ENCODE measurements around the gene FAM163B.

Gene FAM163B

GRCh38 chr9:133615606-133616188 lies 6.5 kb upstream of the FAM163B start:
- DNase-seq: no peak

GRCh38 chr9:133615186-133615585 lies 6.0 kb upstream of the FAM163B start:
- DNase-seq: peak; percentile 55

GRCh38 chr9:133614678-133615077 lies 5.5 kb upstream of the FAM163B start:
- DNase-seq: no peak

DNA sequence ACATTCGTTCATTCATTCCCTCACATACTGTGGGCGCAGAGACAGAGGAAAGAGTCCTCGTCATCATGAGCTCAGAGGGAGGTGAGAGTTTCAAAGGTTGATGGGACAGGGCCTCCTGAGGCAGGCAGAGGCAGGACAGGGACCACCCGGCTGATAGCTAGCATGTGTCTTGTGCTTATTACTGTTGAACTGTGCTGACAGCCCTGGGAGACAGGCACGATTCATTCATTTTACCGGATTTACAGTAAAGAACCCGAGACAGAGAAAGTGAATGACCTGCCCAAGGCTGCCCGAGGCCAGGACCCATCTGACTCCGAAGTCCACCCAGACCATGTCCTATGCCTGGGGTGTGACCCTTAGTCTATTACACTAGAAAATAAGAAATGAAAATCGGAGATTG lies 4.9 kb upstream of the FAM163B start:
- DNase-seq: no peak

DNA sequence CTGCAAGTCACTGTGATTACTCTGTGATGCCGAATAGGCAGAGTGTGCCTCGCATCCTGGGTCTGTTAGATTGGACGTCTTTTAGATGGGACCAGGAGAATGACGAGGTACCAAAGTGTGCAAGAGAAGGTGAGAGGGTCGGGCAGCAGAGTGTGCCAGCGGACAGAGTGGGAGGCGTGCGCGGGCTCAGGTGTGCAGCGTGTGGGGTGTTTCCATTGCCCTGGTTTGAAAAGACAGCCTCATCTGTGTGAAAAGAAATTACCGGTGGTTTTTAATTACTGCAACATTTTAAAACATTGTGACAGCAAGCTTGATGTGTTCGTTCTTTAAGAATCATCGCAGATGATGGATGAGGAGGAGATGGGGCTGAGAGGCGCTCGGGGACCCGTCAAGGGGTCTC lies 4.2 kb upstream of the FAM163B start:
- no peak for DNase-seq

- DNase-seq: no peak
Measured at GRCh38 chr9:133612816-133613215, 3.6 kb upstream of the FAM163B start.

- DNase-seq: no peak
Measured at GRCh38 chr9:133612051-133612450, 2.9 kb upstream of the FAM163B start.

GRCh38 chr9:133610845-133611244 lies 1.7 kb upstream of the FAM163B start:
- peak; percentile 36 for DNase-seq

DNA sequence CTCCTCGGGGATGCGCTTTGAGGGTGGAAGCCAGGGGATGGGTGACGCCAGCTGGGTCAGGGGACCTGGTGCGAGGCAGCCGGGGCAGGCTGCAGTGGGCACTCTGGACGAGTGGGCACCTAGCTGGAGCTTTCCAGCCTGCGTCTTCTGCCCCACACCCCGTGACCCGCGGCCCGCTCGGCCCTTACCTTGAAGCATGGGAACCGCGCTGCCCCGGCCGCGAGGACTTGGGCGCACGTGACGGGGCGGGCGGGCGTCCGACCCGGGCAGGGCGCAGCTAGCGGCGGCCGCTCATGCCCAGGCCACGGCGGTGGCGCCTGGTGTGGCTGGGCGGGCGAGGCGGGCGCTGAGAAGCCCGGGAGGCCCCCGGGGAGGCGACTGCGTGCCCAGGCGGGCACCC lies 300 bp downstream of the FAM163B start:
- DNase-seq: no peak

GRCh38 chr9:133608382-133608781 lies 807 bp downstream of the FAM163B start:
- no peak for DNase-seq

DNA sequence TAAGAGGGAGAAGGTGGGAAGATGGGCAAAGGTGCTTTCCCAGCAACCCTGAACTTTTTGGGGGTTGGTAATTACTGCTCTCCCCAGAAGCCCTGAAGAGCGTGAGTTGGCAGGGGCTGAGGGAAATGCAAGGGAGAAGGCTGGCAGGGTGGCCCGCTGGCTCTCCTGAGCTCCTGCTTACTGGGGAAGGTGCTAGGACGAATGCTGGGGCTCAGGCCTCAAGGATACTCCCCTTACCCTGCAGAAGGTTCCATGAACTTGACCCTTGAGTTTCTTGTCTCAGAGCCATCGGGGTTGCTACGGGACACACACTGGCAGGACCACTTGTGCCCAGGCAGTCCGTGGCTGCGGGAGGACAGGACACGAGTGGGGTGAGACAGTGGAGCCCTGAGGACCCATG lies 1.2 kb downstream of the FAM163B start:
- no peak for DNase-seq

DNA sequence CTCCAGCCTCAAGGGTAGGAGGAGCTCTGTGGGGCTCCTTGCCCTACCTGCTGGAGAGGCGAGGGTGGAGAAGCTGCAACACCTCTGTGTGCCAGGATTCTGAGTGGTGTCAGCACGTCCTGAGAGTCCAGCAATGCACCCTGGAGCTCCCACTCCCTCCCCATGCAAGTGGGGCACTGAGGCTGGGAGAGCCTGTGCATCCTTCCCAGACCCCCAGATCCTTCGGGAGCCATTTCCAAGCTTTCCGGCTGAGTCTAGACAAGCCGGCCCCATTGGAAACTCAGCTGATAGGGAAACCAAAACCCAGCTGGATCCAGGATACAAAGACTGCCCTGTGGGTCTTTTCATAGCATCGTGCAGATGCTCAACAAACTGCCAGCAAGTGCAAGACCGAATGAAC lies 1.8 kb downstream of the FAM163B start:
- no peak for DNase-seq

DNA sequence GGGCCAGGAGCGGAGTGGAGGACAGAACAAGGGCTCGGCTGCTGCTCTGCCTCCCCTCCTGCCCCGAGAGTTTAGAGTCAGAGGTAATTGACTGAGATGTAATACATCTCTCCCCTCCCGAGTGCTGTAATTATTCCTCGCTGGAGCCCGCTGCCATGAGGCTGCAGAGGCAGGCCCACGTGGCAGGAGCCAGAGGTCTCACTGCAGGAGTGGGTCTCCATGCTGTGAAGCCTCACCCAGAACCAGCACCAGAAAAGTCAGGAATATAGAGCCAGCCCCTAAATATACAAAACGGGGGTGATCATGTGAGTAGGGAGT lies 2.5 kb downstream of the FAM163B start:
- DNase-seq: peak; percentile 68

DNA sequence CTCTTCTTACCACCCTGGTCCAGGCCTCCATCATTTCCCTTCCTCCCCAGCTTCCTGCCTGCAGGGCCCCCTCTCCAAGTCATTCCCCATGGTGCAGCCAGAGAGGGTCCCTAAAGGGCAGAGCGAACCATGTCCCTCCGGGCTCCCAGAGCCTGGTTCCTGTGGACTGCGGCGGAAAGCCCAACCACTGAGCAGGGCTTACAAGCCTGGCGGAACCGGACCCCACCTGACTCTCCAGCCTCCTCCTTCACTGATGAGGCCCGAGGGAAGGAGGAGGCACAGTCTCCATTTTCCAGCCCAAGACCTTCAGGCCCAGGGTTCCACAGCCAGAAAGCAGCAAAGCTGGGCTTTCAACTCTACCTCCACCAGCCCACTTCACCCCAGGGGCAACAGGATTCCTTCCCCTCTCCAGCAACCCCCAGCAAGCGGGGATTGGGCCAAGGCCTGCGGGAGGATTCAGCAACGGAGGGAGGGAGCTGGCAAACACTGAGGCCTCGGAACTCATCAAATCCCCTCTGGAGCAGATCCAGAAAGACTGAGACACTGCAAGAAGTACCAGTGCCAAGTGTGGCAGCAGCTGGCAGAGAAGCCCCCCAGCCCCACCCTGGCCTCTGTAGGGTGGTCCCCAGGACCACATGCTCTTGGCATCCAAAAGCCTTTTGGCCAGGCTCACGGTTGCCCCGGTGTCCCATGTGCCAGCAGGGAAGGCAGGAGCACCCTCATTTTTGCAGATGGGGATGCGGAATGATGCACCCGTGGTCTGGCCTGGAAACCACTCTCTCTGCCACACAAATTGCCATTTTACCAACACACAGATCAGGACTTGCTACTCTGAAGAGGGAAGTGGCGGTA lies 3.1 kb downstream of the FAM163B start:
- DNase-seq: peak; percentile 68

DNA sequence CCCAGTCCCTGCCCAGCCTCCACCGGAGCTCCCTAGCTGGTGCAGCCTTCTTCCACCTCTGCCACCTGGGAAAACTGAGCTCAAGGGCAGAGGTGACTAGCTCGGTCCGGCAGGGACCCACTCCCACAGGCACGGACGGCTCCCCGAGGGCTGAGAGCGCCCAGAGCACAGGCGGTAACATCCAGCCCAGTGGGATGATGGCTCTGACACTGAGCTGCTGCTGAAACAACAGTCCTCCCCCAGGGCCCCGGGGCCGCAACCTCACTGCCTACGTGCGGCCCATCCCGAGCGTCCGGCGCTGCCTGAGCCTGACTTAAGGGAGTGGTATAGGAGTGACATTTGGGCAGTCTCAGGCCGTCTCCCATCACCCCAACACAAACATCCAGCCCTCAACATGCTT lies 3.7 kb downstream of the FAM163B start:
- no peak for DNase-seq

DNA sequence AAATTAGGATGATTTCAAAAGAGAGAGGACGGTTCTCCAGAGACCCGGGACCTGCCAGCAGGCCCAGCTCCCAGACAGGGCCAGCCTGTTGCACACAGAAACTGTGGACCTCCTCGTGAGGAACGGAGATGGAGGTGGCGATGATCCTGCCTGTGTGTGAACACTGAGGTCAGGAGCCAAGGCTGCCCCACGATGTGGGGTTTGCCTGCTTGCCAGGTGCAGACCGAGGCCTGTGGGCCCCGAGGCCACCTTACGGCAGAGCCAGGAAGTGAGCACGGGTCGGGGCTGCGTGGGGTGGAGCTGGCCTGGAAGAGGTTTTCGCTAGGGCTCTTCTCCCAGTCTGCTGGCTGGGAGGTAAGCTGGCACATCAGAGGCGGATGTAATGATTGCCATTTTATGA lies 4.3 kb downstream of the FAM163B start:
- DNase-seq: no peak

GRCh38 chr9:133604214-133604613 lies 5.0 kb downstream of the FAM163B start:
- no peak for DNase-seq

DNA sequence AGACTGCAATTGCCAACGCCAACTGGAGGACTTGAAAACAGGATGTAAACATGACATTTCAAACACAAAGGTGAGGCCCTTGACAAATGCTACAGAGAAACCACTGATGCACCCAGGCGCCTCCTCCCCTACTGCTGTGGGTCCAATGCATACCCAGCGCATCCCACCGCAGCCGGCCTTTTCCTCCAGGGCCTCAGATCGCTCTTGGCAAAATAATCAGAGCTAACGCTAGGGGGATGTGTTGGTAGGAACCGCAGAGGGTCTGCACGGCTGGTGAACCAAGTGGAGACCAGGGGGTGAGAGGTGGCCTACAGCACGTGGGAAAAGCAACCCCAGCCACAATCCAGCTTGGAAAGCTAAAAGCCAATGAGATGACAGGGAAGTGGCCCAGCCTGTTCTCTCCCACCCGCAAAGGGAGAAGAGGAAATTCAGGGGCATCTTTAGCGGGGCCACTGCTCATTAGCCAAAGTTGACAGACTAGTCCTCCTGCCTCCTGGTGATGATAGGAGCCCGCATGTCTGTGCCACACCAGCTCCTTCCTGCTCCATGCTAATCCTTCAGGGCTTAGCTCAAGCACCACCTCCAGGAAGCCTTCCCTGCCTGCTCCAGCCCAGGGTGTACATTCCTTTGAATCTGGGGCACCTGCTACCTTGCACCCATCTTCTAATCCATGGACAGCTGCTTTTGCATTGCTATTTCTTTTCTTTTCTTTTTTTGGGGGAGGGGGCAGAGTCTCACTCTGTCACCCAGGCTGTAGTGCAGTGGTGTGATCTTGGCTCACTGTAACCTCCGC lies 5.9 kb downstream of the FAM163B start:
- DNase-seq: no peak

- DNase-seq: no peak
Measured at GRCh38 chr9:133602277-133602676, 6.9 kb downstream of the FAM163B start.

GRCh38 chr9:133601746-133602145 lies 7.4 kb downstream of the FAM163B start:
- DNase-seq: no peak

DNA sequence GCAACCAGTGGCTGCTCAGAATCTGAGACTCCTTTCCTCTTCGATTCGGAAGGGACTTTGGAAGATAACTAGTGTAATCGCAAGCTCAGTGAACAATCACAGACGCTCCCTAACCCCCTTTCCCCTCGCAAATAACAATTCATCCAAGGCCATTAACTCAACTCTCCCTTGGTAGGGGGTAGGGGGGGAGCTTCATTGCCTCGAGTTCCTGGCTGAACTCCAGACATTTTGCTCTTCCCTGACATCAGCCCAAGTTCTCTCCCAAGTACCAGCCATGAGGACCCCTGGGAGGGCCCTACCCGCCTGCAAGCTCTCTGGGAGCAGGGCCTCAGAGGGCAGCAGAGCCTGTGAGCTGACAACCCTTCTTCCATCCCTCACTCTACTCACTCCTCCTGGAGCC lies 8.4 kb downstream of the FAM163B start:
- DNase-seq: no peak

- DNase-seq: no peak
Measured at GRCh38 chr9:133599470-133600173, 9.6 kb downstream of the FAM163B start.

DNA sequence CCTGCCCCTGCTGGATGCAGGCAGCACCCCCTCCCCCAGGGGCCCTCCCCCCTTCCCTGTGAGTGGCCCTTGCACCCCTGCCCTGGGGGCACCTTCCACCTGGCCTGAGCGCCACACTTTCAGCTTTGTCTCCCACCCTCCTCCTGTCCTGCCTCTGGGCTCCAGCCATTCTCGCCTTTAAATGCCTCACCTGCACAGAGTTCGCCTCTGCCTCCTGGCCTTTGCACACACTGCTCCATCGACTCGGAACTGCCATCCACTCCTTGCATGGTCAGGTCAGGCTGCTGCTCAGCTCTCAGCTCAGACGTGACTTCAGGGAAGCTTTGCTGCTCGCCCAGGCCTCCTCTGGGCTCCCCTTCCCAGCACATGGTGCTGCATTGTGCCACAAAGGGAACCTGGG lies 10.2 kb downstream of the FAM163B start:
- no peak for DNase-seq
